Cardiac ventricle fibroblast (primary cell): ENCODE results near the gene PTPRD. TPM values are rescaled to one million over a fixed set of nuclear protein-coding genes. Genes with fewer than 3 reads are reported as not detected.

Source experiments
- total RNA-seq: library from RNA; depleted of rRNA; stranded (reverse); fragments of >200 nt; gene quantifications from 2 replicates; pipeline ENCODE4 v1.2.3, GENCODE V29; 2015

PTPRD gene
- 9.4 and 19.8 TPM in 2 replicates for total RNA-seq

GRCh38 chr9:10612641-10613398 lies at the start of gene PTPRD:
TSS of gene PTPRD (minus strand) at chr9:10613002.

